ENCODE results near the gene PHKA2.

Gene PHKA2

DNA sequence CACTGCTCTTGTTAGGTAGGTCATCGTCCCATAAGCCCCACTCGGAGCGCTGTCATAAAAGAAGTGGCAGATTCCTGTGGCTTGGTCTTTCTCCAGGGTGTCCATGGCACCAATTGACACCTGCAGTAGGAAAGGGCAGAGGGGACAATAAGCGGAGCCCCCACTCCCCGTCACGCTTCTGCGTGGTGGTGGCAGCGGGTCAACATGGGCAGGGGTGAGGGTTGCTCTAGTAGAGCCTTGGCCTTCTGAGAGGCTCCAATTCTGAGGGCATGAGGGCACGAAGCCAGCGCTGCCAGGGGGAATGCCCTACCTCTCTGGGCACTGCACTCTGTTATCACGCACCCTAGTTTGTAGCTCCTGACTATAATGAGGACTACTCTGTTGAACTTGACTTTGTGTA is 90.4 kb downstream of the PHKA2 start:
- H3K36me3 ChIP-seq (ENCODE audit: insufficient read depth, low read length), result peaks cover 17% of the 10 kb centered on the region
- no peak overlapping the region for H3K4me2 ChIP-seq (ENCODE audit: insufficient read depth, low read length)
- no peak overlapping the region for H2AFZ ChIP-seq (ENCODE audit: low read depth, low read length)
- DNase-seq (no peak), ATAC-seq (ENCODE audit: insufficient read depth, low read depth) (no peak)
- no peak overlapping the region for H3K9ac ChIP-seq (ENCODE audit: low read depth, low read length)
- no peak overlapping the region for H3K4me3 ChIP-seq (ENCODE audit: low read depth in 1 of 2, low read length in 2 of 2)
- no peaks in the 10 kb centered on the region for H3K9me3 ChIP-seq (ENCODE audit: insufficient read depth, low read length, severe bottlenecking)
- H3K79me2 ChIP-seq (ENCODE audit: insufficient read depth, low read length), result no peaks in the 10 kb centered on the region
- H3K27me3 ChIP-seq (ENCODE audit: insufficient read depth, low read length, poor library complexity), result no peaks in the 10 kb centered on the region
- TF ChIP-seq, protein P1, sequence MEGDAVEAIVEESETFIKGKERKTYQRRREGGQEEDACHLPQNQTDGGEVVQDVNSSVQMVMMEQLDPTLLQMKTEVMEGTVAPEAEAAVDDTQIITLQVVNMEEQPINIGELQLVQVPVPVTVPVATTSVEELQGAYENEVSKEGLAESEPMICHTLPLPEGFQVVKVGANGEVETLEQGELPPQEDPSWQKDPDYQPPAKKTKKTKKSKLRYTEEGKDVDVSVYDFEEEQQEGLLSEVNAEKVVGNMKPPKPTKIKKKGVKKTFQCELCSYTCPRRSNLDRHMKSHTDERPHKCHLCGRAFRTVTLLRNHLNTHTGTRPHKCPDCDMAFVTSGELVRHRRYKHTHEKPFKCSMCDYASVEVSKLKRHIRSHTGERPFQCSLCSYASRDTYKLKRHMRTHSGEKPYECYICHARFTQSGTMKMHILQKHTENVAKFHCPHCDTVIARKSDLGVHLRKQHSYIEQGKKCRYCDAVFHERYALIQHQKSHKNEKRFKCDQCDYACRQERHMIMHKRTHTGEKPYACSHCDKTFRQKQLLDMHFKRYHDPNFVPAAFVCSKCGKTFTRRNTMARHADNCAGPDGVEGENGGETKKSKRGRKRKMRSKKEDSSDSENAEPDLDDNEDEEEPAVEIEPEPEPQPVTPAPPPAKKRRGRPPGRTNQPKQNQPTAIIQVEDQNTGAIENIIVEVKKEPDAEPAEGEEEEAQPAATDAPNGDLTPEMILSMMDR (IDR thresholded peaks at IDR 0.05; ENCODE audit: borderline replicate concordance, extremely low read depth, low read length, poor library complexity, severe bottlenecking), result no peak
- TF ChIP-seq EZH2 (IDR thresholded peaks at IDR 0.05; ENCODE audit: borderline replicate concordance, low read depth, low read length, severe bottlenecking), result no peak
- H3K27ac ChIP-seq (ENCODE audit: low read length), result no peak overlapping the region
- H4K20me1 ChIP-seq (ENCODE audit: insufficient read depth, low read length), result no peaks in the 10 kb centered on the region
- H3K4me1 ChIP-seq (ENCODE audit: insufficient read depth, low read length), result no peaks in the 10 kb centered on the region

DNA sequence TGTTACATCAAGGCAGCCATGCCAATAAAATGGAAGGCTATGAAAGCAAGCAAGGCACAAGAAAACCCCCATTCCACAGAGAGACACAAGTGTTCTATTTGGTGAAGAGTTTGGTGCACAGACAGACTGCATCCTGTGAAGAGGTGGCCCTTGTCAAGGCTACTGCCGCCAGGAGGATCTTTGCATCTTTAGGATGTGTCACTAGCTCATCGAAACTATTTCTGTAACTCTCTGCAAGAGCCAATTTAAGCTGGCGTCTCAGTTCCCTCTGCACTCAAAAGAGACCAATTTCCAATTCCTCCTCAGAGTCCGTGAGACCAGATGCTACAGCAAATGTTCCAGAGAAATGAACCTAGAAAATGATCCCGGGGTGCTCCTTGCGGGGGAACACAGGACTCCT is 91.0 kb downstream of the PHKA2 start:
- Histone ChIP-seq H3K27ac (ENCODE audit: low read length) (no peak overlapping the region), H3K9ac (ENCODE audit: low read depth, low read length) (no peak overlapping the region), H2AFZ (ENCODE audit: low read depth, low read length) (no peak overlapping the region), H3K9me3 (ENCODE audit: insufficient read depth, low read length, severe bottlenecking) (no peaks in the 10 kb centered on the region), H3K4me3 (ENCODE audit: low read depth in 1 of 2, low read length in 2 of 2) (no peak overlapping the region), H3K27me3 (ENCODE audit: insufficient read depth, low read length, poor library complexity) (no peaks in the 10 kb centered on the region), H3K79me2 (ENCODE audit: insufficient read depth, low read length) (no peaks in the 10 kb centered on the region), H3K36me3 (ENCODE audit: insufficient read depth, low read length) (peaks cover 15% of the 10 kb centered on the region), H3K4me1 (ENCODE audit: insufficient read depth, low read length) (no peaks in the 10 kb centered on the region), H3K4me2 (ENCODE audit: insufficient read depth, low read length) (no peak overlapping the region), H4K20me1 (ENCODE audit: insufficient read depth, low read length) (no peaks in the 10 kb centered on the region)
- DNase-seq, result no peak
- TF ChIP-seq, protein P1 (IDR thresholded peaks at IDR 0.05; ENCODE audit: borderline replicate concordance, extremely low read depth, low read length, poor library complexity, severe bottlenecking), result no peak
- TF ChIP-seq EZH2 (IDR thresholded peaks at IDR 0.05; ENCODE audit: borderline replicate concordance, low read depth, low read length, severe bottlenecking), result no peak
- no peak for ATAC-seq (ENCODE audit: insufficient read depth, low read depth)

DNA sequence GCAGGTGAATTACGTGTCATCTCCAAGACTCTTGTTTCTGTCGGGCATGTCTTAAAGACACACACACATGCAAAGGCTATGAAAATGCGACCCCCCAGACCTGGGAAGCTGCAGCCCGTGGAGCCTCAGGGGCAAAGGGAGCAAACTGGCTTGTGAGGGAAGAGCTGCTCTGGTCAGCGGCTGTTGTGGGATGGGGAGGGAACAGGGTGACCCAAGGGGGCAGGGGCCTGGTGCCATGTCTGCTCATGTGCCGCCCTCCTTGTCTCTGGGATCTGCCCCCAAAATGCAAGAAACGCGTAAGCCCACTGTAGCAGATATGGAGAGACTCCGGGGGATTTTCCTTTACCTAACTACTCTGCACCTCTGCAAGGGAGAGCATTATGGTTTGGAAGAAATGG is 92.4 kb downstream of the PHKA2 start:
- Histone ChIP-seq H3K4me1 (ENCODE audit: insufficient read depth, low read length) (no peaks in the 10 kb centered on the region), H3K4me3 (ENCODE audit: low read depth in 1 of 2, low read length in 2 of 2) (no peak overlapping the region), H3K9ac (ENCODE audit: low read depth, low read length) (no peak overlapping the region), H3K79me2 (ENCODE audit: insufficient read depth, low read length) (no peaks in the 10 kb centered on the region), H2AFZ (ENCODE audit: low read depth, low read length) (no peak overlapping the region), H3K27me3 (ENCODE audit: insufficient read depth, low read length, poor library complexity) (no peaks in the 10 kb centered on the region), H3K36me3 (ENCODE audit: insufficient read depth, low read length) (peaks cover 10% of the 10 kb centered on the region; the same call in 1 of the 2 replicates), H4K20me1 (ENCODE audit: insufficient read depth, low read length) (no peaks in the 10 kb centered on the region), H3K27ac (ENCODE audit: low read length) (no peak overlapping the region), H3K4me2 (ENCODE audit: insufficient read depth, low read length) (no peak overlapping the region), H3K9me3 (ENCODE audit: insufficient read depth, low read length, severe bottlenecking) (no peaks in the 10 kb centered on the region)
- no peak for DNase-seq
- TF ChIP-seq, protein P1 (IDR thresholded peaks at IDR 0.05; ENCODE audit: borderline replicate concordance, extremely low read depth, low read length, poor library complexity, severe bottlenecking), result no peak
- TF ChIP-seq EZH2 (IDR thresholded peaks at IDR 0.05; ENCODE audit: borderline replicate concordance, low read depth, low read length, severe bottlenecking), result no peak
- no peak for ATAC-seq (ENCODE audit: insufficient read depth, low read depth)
